ENCODE data around the gene MARS1.
A peak's percentile ranks its signal among the peaks of the same experiment; 100 is the strongest.

The MARS1 gene

DNA sequence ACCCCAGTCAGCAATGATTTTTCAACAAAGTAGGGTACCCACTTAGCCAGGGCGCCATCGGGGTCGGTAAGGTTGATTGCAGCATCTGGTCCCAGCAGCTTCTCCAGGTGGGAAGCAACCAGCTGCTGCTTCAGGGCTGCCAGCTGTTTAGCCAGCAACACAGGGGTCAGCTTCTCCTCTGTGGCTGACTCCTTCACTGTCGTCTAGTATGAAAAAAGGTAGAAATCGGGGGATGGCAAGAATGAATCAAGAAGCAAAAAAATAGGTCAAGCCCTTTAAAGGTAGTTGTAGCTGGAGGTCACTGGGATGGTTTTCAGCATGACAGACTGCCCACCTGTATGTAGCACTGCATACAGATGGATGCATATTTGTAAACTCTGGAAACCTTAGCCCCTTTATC lies 46.4 kb downstream of the MARS1 start:
- DNase-seq, result no peak

DNA sequence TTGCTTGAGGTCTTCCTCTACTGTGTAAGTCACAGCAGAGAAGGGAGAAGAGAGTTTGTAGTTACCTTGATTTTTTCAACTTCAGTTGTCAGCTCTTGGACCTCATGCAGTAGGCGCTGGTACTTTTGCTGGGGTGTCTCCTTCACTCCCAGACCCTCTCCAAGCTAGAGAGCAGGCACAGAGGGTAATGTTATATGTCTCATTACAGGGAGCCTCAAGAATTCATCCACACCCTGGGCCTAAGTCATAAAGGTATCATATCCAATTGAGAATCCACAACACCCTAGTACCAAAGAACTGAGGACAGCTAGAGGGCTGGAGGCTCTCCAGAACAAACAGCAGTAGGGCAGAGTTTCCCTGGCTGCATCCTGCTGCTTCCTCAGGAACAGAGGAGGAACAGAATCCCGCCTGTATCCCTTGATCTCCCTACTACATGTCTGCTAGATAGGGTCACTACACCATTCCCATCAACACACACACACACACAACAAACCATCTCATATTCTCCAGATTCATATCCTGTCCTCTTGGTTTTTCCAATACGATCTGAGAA lies 47.2 kb downstream of the MARS1 start:
- no peak for DNase-seq

DNA sequence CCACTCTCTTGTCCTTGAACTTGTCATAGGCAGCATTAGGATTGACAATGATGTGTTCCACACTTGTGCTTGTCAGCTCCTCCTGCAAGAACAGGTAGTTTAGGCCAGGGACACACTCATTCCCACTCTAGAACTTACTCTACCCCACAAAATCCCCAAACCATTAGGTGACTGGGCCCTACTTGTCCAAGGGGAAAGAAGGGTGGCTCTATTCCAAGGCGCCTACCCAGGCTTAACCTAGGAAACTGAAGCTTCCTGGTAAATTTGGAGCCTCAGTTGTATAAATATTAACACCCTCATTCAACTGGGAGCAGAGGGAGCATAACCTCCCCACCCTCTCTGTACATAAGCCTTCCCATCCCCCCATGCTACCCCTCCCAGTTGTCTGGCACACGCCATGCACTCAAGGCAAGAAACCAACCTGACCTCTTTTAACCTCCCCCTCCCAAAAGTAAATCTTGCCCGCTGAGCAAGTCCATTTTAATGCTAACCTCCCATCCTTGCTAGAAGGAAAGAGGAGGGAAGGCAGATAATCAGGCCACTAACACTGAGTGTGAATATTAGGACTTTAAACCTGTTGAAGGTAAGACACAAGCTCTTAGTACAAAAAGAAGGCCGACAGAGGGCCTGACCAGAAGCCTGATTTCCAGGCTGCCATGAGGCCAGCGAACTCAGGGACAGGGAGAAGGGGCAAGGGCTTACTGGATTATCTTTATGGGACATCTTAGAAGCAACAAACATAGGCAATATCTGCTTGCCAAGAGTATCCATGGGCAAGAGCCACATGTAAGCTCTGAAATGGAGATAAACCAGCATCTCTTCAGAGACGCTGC lies 48.1 kb downstream of the MARS1 start:
- no peak for DNase-seq

DNA sequence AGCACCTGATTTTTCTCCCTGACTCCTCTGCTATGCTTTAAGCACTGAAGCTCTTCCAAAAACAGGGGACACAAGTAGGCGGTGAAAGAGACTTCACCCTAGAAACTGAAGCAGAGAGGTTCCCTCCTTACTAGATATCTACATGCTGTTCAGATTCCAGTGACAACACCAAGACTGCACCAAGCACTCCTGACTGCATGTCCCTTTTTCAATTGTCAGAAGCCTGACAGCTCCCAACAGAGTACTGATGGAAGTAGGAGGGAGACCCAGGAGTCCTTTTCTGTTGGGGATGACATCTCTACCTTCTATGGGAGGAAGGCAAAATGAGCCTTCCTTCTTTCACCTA lies 48.7 kb downstream of the MARS1 start:
- DNase-seq, result no peak

DNA sequence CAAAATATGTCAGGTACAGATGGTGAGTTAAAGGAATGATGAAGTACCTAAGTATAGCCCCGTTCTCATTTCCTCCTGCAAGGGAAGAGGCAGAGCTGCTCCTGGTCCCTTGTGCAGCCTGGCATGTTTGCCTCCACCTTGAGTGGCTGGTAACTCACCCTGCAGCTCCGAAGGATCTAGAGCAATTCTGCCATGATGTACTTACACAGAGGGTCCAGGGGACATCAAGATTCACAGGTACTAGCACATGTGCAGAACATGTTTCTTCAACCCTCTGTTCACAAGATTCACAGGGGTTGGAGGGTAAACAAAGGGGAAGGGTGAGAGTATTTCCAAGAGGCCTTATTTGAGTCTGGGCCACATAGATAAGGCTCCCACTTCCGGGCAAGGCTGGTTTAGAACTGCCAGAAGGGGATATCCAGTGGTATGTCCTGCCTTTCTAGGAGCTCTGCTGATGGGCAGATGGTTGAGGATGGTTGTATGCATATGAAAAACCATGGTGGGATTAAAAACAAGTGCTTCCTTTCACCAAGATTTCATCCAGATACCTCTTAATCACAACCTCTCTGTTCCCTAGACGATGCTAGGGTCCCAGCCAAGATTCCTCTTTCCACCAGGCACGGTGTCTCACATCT lies 51.4 kb downstream of the MARS1 start:
- DNase-seq, result no peak

DNA sequence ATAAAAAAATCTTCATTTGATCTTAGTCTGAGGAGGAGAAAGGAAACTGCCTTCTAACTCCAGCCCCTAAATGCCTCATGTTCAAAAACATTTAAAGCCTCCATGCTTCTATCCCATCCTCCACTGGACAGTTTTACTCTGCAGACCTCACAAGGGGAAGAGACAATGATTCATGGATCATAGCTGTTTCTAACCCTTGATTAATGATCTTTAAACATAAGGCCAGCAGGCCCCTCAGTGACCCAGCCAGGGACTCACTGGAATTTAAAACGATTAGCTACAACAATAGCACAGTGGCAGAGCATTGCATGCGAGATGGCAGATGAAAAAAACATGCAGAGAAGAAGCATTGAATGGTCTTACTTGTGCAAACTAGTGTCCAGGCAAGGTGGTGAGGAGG lies 53.1 kb downstream of the MARS1 start:
- no peak for DNase-seq

DNA sequence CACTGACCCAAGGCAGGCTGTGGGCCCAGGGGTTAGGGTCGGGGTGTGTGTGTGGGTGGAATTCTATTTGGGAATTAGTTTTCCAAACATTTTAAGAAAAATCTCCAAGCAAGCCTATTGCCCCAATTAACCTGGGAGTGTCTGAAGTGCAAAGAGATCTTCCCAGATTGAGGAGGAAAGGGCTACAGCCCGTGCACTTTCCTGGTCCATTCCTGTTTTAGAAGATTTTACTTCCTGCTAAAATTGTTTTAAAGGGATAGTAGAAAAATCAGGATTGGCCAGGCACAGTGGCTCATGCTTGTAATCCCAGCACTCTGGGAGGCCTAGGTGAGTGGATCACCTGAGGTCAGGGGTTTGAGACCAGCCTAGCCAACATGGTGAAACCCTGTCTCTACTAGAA lies 53.8 kb downstream of the MARS1 start:
- no peak for DNase-seq

DNA sequence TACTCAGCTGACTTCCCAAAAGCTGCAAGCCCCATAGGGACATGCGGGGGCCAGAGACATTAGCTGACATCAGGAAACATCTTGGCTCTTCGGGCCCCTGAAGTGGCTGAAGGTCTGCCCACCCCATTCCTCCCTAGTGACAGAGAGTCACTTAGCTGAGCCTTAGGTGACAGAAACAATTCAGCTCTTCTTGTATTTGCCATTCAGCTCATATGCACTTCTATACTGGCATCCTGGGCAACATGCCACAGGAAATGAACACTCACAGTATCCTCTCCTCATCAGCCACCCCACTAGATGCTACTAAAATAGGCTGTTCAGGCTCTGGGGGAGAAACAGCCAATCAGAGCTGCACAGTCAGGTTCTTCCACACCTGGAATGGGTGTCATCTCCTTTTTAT lies 55.7 kb downstream of the MARS1 start:
- no peak for DNase-seq

DNA sequence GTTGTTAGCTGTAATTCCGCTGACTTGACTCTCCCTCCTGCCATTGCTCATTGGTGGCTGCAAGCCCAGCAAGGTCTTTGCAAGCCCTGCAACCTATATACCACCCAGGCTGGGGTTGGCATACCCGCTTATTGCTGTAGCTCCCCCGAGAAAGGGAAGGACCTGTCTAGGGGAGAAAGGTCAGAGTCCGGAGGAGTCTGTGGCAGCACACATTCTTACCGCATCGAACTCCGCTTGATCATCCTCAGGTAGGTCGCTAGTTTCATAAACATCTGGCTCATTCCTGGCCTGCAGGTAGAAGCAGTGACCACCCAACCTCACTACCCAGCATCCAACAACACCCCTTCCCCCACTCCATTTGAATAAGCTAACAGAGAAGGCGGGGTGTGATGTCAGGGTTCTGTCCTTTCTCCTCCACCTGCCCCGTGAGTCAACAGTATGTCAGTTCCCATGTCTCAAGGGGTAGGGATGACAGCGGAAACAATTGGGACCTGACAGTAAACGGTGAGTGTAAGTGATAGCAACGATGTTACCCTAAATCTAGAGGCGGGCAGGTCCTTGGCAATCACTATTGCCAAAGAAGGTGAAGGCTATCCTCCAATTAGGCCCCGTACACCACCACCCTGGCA lies 58.1 kb downstream of the MARS1 start:
- peak; percentile 80 to 87 for DNase-seq

DNA sequence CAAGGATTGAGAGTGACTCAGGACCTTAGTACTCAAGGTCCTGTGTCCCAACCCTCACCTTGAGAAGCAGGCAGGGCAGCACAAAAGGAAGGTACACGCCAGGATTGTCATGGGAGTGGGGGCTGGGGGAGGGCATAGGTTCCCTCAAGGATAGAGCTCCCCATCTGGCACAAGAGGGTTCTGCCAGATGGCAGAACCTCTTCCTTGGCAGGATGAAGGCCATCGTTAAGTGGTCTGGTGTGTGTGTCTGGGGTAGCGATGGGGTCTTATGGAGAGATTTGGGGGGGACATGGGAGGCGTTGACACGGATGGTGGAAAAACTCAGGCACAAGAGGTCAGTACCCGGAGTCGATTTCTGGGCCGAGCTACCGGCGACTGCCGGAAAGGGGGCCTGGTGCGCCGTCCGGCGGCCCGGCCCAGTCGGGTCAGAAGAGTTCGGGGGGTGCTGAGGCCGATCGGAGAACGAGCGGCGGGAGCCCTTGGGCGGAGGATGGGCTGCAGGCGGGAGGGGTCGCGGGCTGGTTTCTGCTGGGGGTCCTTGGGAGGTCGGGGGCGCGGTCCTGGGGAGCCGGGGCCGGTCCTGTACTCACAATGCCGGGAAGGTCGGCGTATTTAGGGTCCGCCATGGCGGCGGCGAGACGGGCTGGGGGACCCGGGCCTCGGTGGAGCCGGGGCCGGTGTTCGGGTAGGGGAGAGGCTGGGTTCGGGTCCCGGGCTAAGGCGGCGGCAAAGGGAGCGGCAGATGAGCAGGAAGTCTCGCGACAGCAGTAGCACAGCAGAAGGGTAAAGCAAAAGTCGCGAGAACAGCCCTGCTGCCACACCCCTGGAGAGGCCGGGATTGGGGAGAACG lies 58.8 kb downstream of the MARS1 start, which contains the start of gene DCTN2:
DCTN2 (minus strand) TSS at position 755 of the 850 bp plus-strand sequence; CDS start at position 626, 129 bp downstream.
- peak; percentile 96 to 98 for DNase-seq

DNA sequence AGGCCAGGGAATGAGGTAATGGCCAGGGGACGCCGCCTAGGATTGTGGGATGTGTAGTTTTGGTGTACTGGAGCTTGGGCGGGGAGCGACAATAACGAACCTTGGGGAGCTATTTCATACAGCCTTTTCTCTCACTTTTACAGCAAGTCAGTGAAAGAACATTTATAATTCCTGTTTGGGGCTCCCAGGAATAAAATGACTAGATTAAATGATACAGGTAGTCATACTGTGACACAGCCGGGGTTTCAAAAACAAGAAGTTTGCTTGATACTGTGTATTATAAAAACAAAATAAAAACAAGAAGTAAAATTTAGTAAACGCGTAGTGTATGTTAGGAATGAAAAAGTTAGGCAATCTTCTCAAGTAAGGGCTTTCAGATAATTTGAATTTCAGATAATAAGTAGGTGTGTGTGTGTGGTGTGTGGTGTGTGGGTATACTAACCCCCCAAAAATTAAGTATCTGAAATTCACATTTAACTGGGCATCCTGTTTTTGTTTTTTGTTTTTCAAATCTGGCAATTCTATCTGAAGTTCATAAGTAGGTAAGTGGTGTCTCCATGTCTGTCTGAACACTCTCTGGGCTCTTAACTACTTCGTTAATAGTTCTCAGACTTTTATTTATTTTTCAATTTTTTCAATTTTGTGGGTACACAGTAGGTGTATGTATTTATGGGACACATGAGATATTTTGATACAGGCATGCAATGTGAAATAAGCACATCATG lies 59.6 kb downstream of the MARS1 start:
- DNase-seq, result no peak

DNA sequence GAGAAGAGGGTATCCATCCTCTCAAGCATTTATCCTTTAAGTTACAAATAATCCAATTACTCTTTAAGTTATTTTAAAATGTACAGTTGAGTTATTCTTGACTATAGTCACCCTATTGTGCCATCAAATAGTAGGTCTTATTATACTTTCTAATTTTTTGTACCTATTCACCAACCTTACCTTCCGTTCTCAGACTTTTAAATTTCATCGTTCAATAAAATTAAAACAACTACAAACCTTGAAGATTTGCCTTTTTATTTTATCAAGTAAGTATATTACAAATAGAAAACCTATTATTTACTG lies 60.1 kb downstream of the MARS1 start:
- no peak for DNase-seq

DNA sequence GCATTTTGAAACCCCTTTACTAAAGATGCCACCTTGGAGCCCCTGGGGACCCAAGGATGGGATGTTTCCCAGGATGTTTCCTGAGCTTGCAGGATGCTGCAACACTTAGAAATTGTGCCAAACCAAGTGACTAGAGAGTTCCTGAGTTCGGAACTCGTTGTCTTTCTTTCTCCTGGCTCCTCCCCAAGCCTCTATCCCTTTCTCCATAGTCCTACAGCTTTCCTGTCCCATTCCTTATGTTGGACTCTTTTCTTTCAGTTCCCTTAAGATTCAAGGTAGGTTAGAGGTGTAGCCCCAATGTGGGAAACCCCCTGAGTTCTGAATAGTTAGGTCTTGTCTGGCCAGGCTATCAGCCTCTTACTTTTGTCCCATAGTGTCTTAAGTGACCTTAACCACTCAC lies 60.6 kb downstream of the MARS1 start:
- DNase-seq, result no peak

DNA sequence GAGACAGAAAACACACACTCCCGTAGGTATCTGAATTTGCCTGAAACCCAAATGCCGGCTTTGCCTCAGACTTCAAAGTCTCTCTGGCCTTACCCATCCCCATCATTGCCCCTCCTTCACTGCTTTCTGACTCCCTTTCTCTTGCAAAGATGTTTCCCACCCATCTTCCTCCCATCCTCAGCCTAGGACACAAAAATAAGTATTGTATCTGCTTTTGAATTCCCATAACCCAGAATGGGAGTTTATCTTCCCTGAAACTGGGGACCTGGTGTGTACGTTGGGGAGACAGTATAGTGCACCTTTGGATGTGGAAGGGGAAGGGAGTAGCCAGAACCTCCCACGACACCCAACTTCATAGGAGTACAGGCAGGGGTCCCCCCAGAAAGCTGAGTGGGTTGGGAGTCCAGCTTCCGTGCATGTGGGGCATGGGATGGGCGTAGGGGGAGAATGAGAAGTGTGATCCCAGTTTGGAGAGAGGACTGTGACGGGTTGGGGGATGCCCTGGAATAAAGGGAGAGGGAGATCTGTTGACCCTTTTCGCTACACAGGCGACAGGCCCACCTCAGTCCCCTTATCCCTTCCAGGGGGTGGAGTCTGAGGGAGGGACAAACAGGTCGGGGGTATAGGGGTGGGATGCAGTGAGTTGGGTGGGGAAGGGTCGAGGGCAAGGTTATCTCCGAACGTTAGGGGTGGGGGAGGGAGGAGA lies 61.5 kb downstream of the MARS1 start:
- DNase-seq, result no peak

DNA sequence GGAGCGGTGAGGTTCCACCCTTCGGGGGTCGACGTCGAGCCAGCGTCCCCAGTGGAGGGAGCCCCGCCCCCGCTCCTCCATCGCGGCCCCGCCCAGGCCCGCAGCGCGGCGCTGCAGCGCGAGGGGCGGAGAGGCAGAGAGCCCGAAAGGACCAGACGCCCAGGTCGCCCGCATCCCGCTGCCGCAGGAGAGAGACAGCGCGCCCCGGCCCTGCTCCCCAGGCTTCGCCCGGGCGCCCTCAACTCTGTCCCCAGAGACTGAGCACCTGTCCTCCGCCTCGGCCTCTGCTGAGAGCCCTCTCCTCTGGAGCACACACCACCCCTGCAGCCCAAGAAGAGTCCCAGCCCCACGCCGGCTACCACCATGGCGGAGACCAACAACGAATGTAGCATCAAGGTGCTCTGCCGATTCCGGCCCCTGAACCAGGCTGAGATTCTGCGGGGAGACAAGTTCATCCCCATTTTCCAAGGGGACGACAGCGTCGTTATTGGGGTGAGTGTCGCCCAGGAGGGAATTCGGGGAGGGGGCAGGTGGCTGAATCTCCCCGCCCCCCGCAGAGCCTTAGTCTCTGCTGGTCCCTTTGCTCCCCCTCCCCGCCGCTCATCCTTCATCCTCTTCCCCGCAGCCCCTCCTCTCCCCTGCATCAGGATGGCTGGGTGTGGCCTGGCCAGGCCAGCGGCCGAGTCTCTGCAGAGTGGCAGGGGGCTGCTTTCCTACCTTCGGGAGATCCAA lies 62.2 kb downstream of the MARS1 start, which contains the start of gene KIF5A:
KIF5A (plus strand) TSS at position 136 of the 732 bp plus-strand sequence; CDS start at position 364, 228 bp downstream.
- DNase-seq, result peak; percentile 25 to 78

DNA sequence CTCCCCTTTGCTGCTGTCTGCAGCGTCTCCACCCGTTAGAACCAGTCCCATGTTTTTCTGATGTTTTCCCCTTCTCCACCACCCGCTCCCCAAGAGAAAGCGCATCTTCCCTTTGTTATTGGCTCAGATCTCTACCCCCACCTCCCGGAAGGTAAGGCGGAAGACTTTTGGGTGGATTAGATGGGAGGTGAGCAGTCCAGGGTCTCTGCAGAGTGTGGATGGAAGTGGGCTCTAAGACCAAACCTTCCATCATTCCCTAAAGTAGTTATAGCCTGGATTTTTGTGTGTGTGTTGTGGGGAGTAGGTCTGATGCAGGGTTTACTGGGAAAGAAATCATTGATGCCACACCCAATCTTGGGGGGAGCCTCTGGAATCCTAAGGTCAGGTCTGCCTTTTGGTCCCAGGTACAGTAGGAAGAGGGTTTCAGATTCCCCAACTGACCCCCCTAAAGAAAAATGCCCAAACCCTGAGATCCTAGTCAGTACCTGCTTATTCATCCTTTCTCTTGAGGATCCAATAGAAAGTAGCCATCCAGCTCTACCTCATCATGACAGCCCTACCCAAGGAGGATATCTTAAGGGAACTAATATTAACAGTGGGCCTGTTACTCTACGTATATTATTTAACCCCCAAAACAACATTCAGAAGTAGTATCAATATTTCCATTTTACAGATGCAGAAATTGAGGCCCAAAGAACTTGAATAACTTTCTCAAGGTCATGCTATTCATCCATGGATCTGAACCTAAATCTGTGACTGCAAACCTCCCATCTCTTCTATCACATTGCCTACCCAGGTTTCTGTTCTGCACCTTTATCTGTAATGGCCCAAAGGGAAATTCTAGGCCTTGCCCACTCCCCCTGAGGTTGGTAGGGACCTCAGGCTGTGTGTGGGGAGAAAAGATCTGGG lies 63.0 kb downstream of the MARS1 start:
- no peak for DNase-seq

DNA sequence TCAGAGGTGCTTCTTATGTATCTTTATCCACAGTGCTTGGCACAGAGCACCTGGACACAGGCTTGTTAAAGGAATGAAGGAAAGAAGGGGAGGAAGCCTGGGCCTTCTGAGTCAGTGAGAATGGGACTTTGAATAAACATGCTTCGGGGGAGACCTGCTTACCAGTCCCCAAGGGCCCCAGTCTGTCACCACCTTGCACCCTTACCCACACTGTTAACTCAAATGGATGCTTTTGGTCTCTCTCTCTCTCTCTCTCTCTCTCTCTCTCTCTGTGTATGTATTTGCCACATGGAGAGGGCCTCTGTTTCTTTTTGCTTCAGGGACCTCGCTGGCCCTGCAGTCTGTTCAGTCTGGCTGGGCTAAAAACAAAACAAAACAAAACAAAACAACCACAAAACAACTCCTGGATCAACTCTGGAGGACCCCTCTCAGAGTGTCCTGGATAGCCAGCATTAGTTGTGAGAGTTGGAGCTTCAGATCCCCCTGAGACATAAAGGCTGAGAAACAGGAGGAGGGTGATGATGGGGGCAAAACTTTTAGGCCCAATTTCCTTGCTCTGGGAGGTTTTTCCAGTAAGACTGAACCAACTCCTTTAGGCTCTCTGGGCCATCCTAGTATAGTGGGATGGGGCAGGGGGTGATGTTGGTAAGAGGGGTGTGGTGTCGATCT lies 63.9 kb downstream of the MARS1 start:
- no peak for DNase-seq

DNA sequence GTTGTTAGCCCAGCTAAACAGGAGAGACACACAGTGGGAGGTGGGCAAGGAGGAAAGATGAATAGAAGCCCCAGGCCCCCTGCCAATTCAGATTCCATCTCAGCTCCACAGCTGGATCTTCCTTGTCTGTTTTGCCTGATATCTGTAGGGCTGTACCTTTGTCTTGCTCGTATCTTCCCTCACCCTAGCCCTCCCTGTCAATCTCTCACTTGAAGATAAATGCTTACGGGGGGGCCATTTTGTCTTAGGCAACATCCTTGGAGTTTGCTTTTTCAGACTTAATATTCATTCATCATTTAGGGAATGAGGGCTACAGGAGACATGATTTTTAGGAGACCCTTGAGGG lies 64.4 kb downstream of the MARS1 start:
- DNase-seq, result no peak

DNA sequence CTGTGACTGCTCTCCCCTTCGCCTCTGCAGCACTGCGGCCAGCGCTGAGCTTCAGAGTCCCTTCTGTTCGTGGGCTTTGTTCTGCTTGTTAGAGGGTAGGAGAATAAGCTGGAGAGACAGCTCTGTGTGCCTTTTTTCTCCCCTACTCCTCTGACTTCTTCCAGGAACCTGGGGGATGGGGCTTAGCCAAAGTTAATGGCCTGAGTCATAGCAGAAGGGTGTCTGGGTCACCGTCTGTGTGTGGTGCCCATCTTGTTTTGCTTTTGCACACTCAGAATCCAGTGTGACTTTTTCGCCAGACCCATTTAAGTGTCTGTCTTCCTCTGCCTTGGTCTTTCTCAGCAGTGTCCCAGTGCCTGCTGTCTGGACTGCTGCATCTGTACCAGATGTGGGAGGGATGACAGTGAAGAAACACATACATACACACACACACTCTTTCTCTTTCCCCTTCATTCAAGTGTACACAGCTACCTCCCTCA lies 65.0 kb downstream of the MARS1 start:
- DNase-seq, result peak in 1 of 2 experiments; percentile 24
